ENCODE data around the gene KAT2B. TPM values are rescaled to one million over a fixed set of nuclear protein-coding genes. Genes with fewer than 3 reads are reported as not detected.

The KAT2B gene
- total RNA-seq, 1 experiment from 2014 or later: 9.8 TPM

DNA sequence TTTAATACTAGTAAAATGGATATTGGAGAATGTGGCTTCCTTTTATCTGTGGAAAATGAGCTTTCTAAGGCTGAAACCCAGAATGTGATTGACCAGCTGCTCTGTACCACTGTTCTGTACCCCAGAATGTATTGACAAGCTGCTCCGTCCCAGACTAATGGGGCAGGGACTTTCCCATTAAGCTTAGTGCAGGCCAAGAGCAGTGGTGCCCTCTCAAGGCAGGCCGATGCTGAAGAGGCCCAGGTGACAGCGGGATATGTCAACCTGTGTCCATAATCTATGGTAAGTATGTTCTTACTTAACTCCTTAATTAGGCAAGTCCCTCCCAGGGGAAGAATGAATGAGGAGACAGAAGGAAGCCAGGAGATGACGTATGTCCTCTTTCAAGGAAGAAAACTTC, 114.7 kb downstream of the KAT2B start:
- Mint-ChIP-seq H3K4me3 (ENCODE audit: unreplicated experiment) (no peak overlapping the region), H3K27me3 (ENCODE audit: insufficient read depth, unreplicated experiment) (no peaks in the 10 kb centered on the region), H3K36me3 (ENCODE audit: insufficient read depth, unreplicated experiment) (peaks cover 17% of the 10 kb centered on the region), H3K9me3 (ENCODE audit: unreplicated experiment) (no peaks in the 10 kb centered on the region), H3K27ac (ENCODE audit: unreplicated experiment) (no peak overlapping the region), H3K4me1 (ENCODE audit: low read depth, unreplicated experiment) (no peaks in the 10 kb centered on the region)
- Histone ChIP-seq H3K9me3 (no peaks in the 10 kb centered on the region), H3K27me3 (replicated peaks; ENCODE audit: control insufficient read depth, insufficient read depth, low read length) (no peaks in the 10 kb centered on the region), H3K36me3 (ENCODE audit: control insufficient read depth, insufficient read depth, low read length) (no peaks in the 10 kb centered on the region; the same call in 1 of the 2 replicates), H3K4me1 (no peaks in the 10 kb centered on the region), H3K4me3 (ENCODE audit: low read depth, low read length) (no peak overlapping the region)
- TF ChIP-seq, protein P1, sequence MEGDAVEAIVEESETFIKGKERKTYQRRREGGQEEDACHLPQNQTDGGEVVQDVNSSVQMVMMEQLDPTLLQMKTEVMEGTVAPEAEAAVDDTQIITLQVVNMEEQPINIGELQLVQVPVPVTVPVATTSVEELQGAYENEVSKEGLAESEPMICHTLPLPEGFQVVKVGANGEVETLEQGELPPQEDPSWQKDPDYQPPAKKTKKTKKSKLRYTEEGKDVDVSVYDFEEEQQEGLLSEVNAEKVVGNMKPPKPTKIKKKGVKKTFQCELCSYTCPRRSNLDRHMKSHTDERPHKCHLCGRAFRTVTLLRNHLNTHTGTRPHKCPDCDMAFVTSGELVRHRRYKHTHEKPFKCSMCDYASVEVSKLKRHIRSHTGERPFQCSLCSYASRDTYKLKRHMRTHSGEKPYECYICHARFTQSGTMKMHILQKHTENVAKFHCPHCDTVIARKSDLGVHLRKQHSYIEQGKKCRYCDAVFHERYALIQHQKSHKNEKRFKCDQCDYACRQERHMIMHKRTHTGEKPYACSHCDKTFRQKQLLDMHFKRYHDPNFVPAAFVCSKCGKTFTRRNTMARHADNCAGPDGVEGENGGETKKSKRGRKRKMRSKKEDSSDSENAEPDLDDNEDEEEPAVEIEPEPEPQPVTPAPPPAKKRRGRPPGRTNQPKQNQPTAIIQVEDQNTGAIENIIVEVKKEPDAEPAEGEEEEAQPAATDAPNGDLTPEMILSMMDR (IDR thresholded peaks at IDR 0.05; ENCODE audit: insufficient read depth in 1 of 2, low read depth in 1 of 2, low read length in 1 of 2, severe bottlenecking in 1 of 2, unreplicated experiment in 1 of 2): no peak
- DNase-seq: no peak
- no TSS peak for BruUV-seq (replicated peaks)
- ChIA-PET POLR2A (no interaction called here), CTCF (no interaction called here)
- intact Hi-C loops (cut with micrococcal nuclease; ENCODE audit: unreplicated experiment): no loop called here

DNA sequence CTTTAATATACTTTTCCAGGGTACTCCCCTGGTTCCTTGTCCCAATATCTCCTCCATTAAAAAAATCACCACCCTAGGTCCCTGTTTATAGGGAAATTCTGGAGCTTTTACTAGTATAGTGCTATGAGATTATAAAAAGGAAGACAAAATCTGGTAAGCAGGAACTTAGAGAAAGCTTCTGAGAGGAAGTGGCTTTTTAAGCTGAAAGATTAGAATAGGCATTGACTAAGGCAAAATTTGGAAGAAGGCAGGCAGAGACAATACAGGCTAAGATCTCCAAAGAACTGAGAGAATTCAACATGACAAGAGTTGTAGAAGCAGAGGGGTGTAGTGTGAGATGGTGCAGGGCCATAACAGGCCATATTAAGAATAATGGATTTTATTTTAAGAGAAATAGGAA, 120.0 kb downstream of the KAT2B start:
- Histone ChIP-seq H3K27me3 (replicated peaks; ENCODE audit: control insufficient read depth, insufficient read depth, low read length) (no peaks in the 10 kb centered on the region), H3K4me3 (ENCODE audit: low read depth, low read length) (no peak overlapping the region), H3K9me3 (no peaks in the 10 kb centered on the region), H3K4me1 (no peaks in the 10 kb centered on the region), H3K36me3 (ENCODE audit: control insufficient read depth, insufficient read depth, low read length) (no peaks in the 10 kb centered on the region; the same call in 1 of the 2 replicates)
- H3K9me3 Mint-ChIP-seq (ENCODE audit: unreplicated experiment): no peaks in the 10 kb centered on the region
- TF ChIP-seq, protein P1 (IDR thresholded peaks at IDR 0.05; ENCODE audit: insufficient read depth in 1 of 2, low read depth in 1 of 2, low read length in 1 of 2, severe bottlenecking in 1 of 2, unreplicated experiment in 1 of 2): no peak
- ChIA-PET POLR2A (no interaction called here), CTCF (no interaction called here)
- H3K36me3 Mint-ChIP-seq (ENCODE audit: insufficient read depth, unreplicated experiment): peaks cover 41% of the 10 kb centered on the region
- DNase-seq: no peak
- intact Hi-C loops (cut with micrococcal nuclease; ENCODE audit: unreplicated experiment): no loop called here
- no TSS peak for BruUV-seq (replicated peaks)
- peaks cover 5% of the 10 kb centered on the region for H3K4me1 Mint-ChIP-seq (ENCODE audit: low read depth, unreplicated experiment)
- H3K4me3 Mint-ChIP-seq (ENCODE audit: unreplicated experiment): no peak overlapping the region
- H3K27me3 Mint-ChIP-seq (ENCODE audit: insufficient read depth, unreplicated experiment): no peaks in the 10 kb centered on the region
- H3K27ac Mint-ChIP-seq (ENCODE audit: unreplicated experiment): no peak overlapping the region

DNA sequence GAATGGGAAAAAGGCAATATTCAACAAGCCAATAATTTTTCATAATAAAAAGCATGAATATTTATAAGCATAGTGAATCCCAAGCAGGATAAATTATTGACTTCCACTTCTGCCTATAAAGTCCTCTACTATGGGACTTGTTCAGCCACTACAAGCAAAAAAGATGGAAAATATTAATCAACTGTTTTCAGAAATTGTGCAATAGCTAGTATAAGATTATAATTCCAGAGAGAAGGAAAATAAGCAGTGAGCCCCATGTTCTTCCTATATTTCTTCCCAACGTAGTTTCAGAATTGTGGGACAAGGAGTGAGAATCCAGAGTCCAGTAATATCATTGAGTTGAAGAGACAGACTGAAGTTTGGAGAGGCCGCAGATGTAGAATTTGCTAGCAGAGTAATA, 121.5 kb downstream of the KAT2B start:
- Histone ChIP-seq H3K4me1 (no peaks in the 10 kb centered on the region), H3K36me3 (ENCODE audit: control insufficient read depth, insufficient read depth, low read length) (no peaks in the 10 kb centered on the region; the same call in 1 of the 2 replicates), H3K27me3 (replicated peaks; ENCODE audit: control insufficient read depth, insufficient read depth, low read length) (no peaks in the 10 kb centered on the region), H3K4me3 (ENCODE audit: low read depth, low read length) (no peak overlapping the region), H3K9me3 (no peaks in the 10 kb centered on the region)
- no peaks in the 10 kb centered on the region for H3K9me3 Mint-ChIP-seq (ENCODE audit: unreplicated experiment)
- TF ChIP-seq, protein P1 (IDR thresholded peaks at IDR 0.05; ENCODE audit: insufficient read depth in 1 of 2, low read depth in 1 of 2, low read length in 1 of 2, severe bottlenecking in 1 of 2, unreplicated experiment in 1 of 2): no peak
- no peak overlapping the region for H3K4me3 Mint-ChIP-seq (ENCODE audit: unreplicated experiment)
- DNase-seq: no peak
- BruUV-seq (replicated peaks): no TSS peak
- no peak overlapping the region for H3K27ac Mint-ChIP-seq (ENCODE audit: unreplicated experiment)
- ChIA-PET POLR2A (no interaction called here), CTCF (no interaction called here)
- no peaks in the 10 kb centered on the region for H3K27me3 Mint-ChIP-seq (ENCODE audit: insufficient read depth, unreplicated experiment)
- H3K4me1 Mint-ChIP-seq (ENCODE audit: low read depth, unreplicated experiment): peaks cover 5% of the 10 kb centered on the region
- intact Hi-C loops (cut with micrococcal nuclease; ENCODE audit: unreplicated experiment): no loop called here
- peaks cover 40% of the 10 kb centered on the region for H3K36me3 Mint-ChIP-seq (ENCODE audit: insufficient read depth, unreplicated experiment)

Data from Caco-2 (cell line).